HepG2 (cell line): ENCODE results near the gene ZNF511. TPM values are rescaled to one million over a fixed set of nuclear protein-coding genes. Genes with fewer than 3 reads are reported as not detected.

Experiments
- ASH2L ChIP-seq: fragments of 300-600, 200-600 bp; sonication (generic); IDR thresholded peaks from 2 replicates; pipeline ENCODE4 v1.7.0; 2017; ENCODE audit warnings: low read depth, mild to moderate bottlenecking, moderate library complexity, mixed read lengths, low read length; ENCODE audit not compliant: insufficient read length
- BHLHE40 ChIP-seq: IDR thresholded peaks from 2 replicates; pipeline ENCODE4 v1.6.1; 2011; ENCODE audit warnings: low read length, improper control_type of control experiment
- CBX1 ChIP-seq: IDR thresholded peaks from one replicate; pipeline ENCODE4 v1.6.1; 2016; ENCODE audit warnings: antibody characterized with exemption, low read depth
- FOXP4 ChIP-seq: sonication (generic); formaldehyde crosslinking; IDR thresholded peaks from 2 replicates; pipeline ENCODE4 v1.4.0; 2020; ENCODE audit warnings: missing genetic modification reagents
- IRF2 ChIP-seq: IDR thresholded peaks from 2 replicates; pipeline ENCODE4 v1.6.1; 2018; ENCODE audit warnings: missing genetic modification reagents, missing compliant biosample characterization
- ISX ChIP-seq: sonication (generic); formaldehyde crosslinking; conservative IDR thresholded peaks from 2 replicates; pipeline ENCODE4 v1.5.0; 2020; ENCODE audit warnings: missing genetic modification reagents
- JARID2 ChIP-seq: sonication (generic); formaldehyde crosslinking; IDR thresholded peaks from 2 replicates; pipeline ENCODE4 v1.8.1; 2023; ENCODE audit warnings: missing genetic modification reagents, inconsistent platforms; ENCODE audit not compliant: insufficient replicate concordance
- KDM2A ChIP-seq: sonication (generic); formaldehyde crosslinking; IDR thresholded peaks from 2 replicates; pipeline ENCODE4 v1.4.0; 2020; ENCODE audit warnings: low read depth, missing genetic modification reagents, borderline replicate concordance
- KDM4B ChIP-seq: sonication (generic); formaldehyde crosslinking; IDR thresholded peaks from 2 replicates; pipeline ENCODE4 v1.4.0; 2020; ENCODE audit warnings: missing genetic modification reagents
- MED1 ChIP-seq: sonication (generic); formaldehyde crosslinking; IDR thresholded peaks from 2 replicates; pipeline ENCODE4 v1.4.0; 2020; ENCODE audit warnings: missing genetic modification reagents
- MTF1 ChIP-seq: sonication (generic); formaldehyde crosslinking; IDR thresholded peaks from 2 replicates; pipeline ENCODE4 v1.5.0; 2020; ENCODE audit warnings: missing genetic modification reagents
- MYC ChIP-seq: sonication (generic); formaldehyde crosslinking; IDR thresholded peaks from 2 replicates; pipeline ENCODE4 v1.9.0; 2021; ENCODE audit warnings: missing genetic modification reagents, borderline replicate concordance
- NCOR1 ChIP-seq: fragments of 200-600 bp; sonication (generic); IDR thresholded peaks from 2 replicates; pipeline ENCODE4 v1.7.0; 2017; ENCODE audit warnings: antibody characterized with exemption, low read length, borderline replicate concordance
- RNF2 ChIP-seq: fragments of 450-650 bp; conservative IDR thresholded peaks from 2 replicates; pipeline ENCODE4 v1.6.1; 2016; ENCODE audit warnings: low read depth
- SAP130 ChIP-seq: IDR thresholded peaks from 2 replicates; pipeline ENCODE4 v1.6.1; 2016; ENCODE audit warnings: low read depth
- SMARCC2 ChIP-seq: fragments of 450-650 bp; IDR thresholded peaks from 2 replicates; pipeline ENCODE4 v1.6.1; 2017; ENCODE audit warnings: antibody characterized with exemption, mild to moderate bottlenecking
- SNRNP70 ChIP-seq: fragments of 200-400 bp; formaldehyde crosslinking; IDR thresholded peaks from 2 replicates; pipeline ENCODE4 v1.6.1; 2017; ENCODE audit warnings: mild to moderate bottlenecking, low read depth, low read length, moderate library complexity
- SP4 ChIP-seq: sonication (generic); formaldehyde crosslinking; IDR thresholded peaks from 2 replicates; pipeline ENCODE4 v1.8.1; 2023; ENCODE audit warnings: mild to moderate bottlenecking, missing genetic modification reagents
- TEAD3 ChIP-seq: optimal IDR thresholded peaks from 2 replicates; pipeline ENCODE3; 2016; ENCODE audit warnings: borderline replicate concordance
- ZBTB10 ChIP-seq: sonication (generic); formaldehyde crosslinking; IDR thresholded peaks from 2 replicates; pipeline ENCODE4 v1.4.0; 2020; ENCODE audit warnings: missing genetic modification reagents, borderline replicate concordance
- ZFP41 ChIP-seq: sonication (generic); formaldehyde crosslinking; IDR thresholded peaks from 2 replicates; pipeline ENCODE4 v1.4.0; 2020; ENCODE audit warnings: mild to moderate bottlenecking, missing genetic modification reagents, borderline replicate concordance
- ZNF879 ChIP-seq: sonication (generic); formaldehyde crosslinking; IDR thresholded peaks from 2 replicates; pipeline ENCODE4 v1.8.1; 2023; ENCODE audit warnings: missing genetic modification reagents
- ZSCAN29 ChIP-seq: sonication (generic); formaldehyde crosslinking; conservative IDR thresholded peaks from 2 replicates; pipeline ENCODE4 v1.4.0; 2020; ENCODE audit warnings: mild to moderate bottlenecking, missing genetic modification reagents
- polyA plus RNA-seq, 8 experiments: library from polyadenylated mRNA; depleted of rRNA in 3 of 8; stranded (reverse) in 7 of 8; unstranded in 1 of 8; fragments of >200 nt; fragmentation: Illumina TruSeq in 4 of 8; extraction: Trizol in 4 of 8; gene quantifications; 2 replicates each; pipeline versions ENCODE4 v1.2.1 to v1.2.3, GENCODE V29; 2011 to 2016; ENCODE audit warnings: low read depth in 4 of 8, missing spikeins in 1 of 8, mixed read lengths in 1 of 8; ENCODE audit not compliant: insufficient read depth in 1 of 8
- total RNA-seq, 5 experiments: library from RNA; depleted of rRNA; stranded (reverse); fragments of >200 nt; fragmentation: Illumina TruSeq; extraction: Trizol; gene quantifications; 2 replicates each; pipeline ENCODE4 v1.2.3, GENCODE V29; 2016; ENCODE audit warnings: low read depth in 1 of 5
- TF ChIP-seq, protein P1 (sequence below): IDR thresholded peaks from 2 replicates; pipeline ENCODE4 v1.6.1; 2016; ENCODE audit warnings: missing genetic modification reagents, missing compliant biosample characterization
- TF ChIP-seq, protein P2 (sequence below): IDR thresholded peaks from 2 replicates; pipeline ENCODE4 v1.6.1; 2018; ENCODE audit warnings: missing genetic modification reagents, mild to moderate bottlenecking, missing compliant biosample characterization

ZNF511 gene
- total and polyA plus RNA-seq, 2 of the 13 experiments (the other 11 are each of a cell fraction or from before 2014, with no cell fraction given) = 35.6 to 66.4 TPM

DNA sequence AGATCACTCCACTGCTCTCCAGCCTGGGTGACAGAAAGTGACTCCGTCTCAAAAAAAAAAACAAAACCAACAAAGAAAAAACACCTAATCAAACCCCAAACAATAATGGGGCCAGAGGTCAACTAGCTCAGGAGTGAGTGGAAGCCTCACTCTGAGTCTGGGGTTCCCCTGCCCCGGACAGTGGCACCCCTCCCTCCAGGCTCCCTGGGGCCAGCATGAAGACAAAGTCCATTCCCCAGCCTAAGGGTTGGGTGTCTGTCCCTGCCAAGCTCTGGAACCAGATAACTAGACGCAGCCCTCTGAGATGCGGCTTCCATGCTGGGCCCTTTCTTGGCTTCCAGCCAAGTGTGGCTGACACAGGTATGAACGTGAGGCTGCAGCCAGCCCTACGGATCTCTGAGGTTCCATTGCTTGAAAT, 50.8 kb downstream of the ZNF511 start (continued):
- TF ChIP-seq ZBTB10 (peak; percentile 94), BHLHE40 (0 out of 2 replicates have a peak, but pooled peaks have one; percentile 24), MTF1 (no peak), FOXP4 (CRISPR knock-in tag) (no peak; the same call in 1 of the 2 replicates), SP4 (CRISPR knock-in tag) (peak; percentile 57; the same call in 1 of the 2 replicates), TEAD3 (CRISPR knock-in tag) (peak; percentile 61), ZFP41 (CRISPR knock-in tag) (no peak), ASH2L (peak; percentile 41), RNF2 (no peak), ZNF879 (no peak), KDM4B (CRISPR knock-in tag) (no peak), ZSCAN29 (CRISPR knock-in tag) (0 out of 2 replicates have a peak, but pooled peaks have one; percentile 33), NCOR1 (peak; percentile 61; the same call in 1 of the 2 replicates), JARID2 (CRISPR knock-in tag) (no peak), CBX1 (no peak), MED1 (CRISPR knock-in tag) (peak; percentile 49; the same call in 1 of the 2 replicates), IRF2 (CRISPR knock-in tag) (peak; percentile 58; the same call in 1 of the 2 replicates), SAP130 (CRISPR knock-in tag) (peak; percentile 32; the same call in 1 of the 2 replicates), SMARCC2 (no peak), SNRNP70 (no peak), KDM2A (CRISPR knock-in tag) (peak; percentile 41; the same call in 1 of the 2 replicates), ISX (CRISPR knock-in tag) (no peak), MYC (CRISPR knock-in tag) (0 out of 2 replicates have a peak, but pooled peaks have one; percentile 16)
- TF ChIP-seq, protein P1, sequence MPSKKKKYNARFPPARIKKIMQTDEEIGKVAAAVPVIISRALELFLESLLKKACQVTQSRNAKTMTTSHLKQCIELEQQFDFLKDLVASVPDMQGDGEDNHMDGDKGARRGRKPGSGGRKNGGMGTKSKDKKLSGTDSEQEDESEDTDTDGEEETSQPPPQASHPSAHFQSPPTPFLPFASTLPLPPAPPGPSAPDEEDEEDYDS (CRISPR knock-in tag) = peak; percentile 29; the same call in 1 of the 2 replicates
- TF ChIP-seq, protein P2, sequence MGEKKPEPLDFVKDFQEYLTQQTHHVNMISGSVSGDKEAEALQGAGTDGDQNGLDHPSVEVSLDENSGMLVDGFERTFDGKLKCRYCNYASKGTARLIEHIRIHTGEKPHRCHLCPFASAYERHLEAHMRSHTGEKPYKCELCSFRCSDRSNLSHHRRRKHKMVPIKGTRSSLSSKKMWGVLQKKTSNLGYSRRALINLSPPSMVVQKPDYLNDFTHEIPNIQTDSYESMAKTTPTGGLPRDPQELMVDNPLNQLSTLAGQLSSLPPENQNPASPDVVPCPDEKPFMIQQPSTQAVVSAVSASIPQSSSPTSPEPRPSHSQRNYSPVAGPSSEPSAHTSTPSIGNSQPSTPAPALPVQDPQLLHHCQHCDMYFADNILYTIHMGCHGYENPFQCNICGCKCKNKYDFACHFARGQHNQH (CRISPR knock-in tag) = 0 out of 2 replicates have a peak, but pooled peaks have one; percentile 25
